ENCODE results near the gene TKT.

- TF ChIP-seq CTCF (IDR thresholded peaks at IDR 0.05) (no peak), POLR2A (IDR thresholded peaks at IDR 0.05) (no peak)
These were observed 34.0 kb downstream of the TKT start for GRCh38 chr3:53221827-53222182.
